K562 (cell line): Measurements from ENCODE around the gene FLCN. TPM values are rescaled to one million over a fixed set of nuclear protein-coding genes. Genes with fewer than 3 reads are reported as not detected.

Source experiments
- ATAC-seq: fragments of 200-7000 bp; cut with Tn5 transposase; 3 replicates; pipeline ENCODE4 v1.9.1; 2020; ENCODE audit warnings: moderate library complexity
- BruUV-seq: library from RNA; stranded (reverse); fragments of 400-500 nt; replicated peaks from 2 replicates; lab custom pipeline; 2021; lab: Mats Ljungman, UMichigan
- CTCF ChIA-PET: fragments of 300-600 bp; formaldehyde crosslinking; extraction: SDS; loops from one replicate; lab custom pipeline; 2021; ENCODE audit warnings: low intra/inter-chr PET ratio; lab: Yijun Ruan, JAX
- POLR2A ChIA-PET: fragments of 300-600, 350-650 bp; sonication (Branson Sonifier 250); formaldehyde crosslinking; extraction: SDS; loops from one replicate; lab custom pipeline; 2021; ENCODE audit warnings: antibody characterized with exemption, inconsistent platforms; lab: Yijun Ruan, JAX
- DNase-seq, 4 experiments: peaks; one replicate each; pipeline versions ENCODE4 v3.0.0 to v3.0.0-alpha.2; 2011 to 2018; ENCODE audit warnings: low spot score in 3 of 4, mixed read lengths in 3 of 4; ENCODE audit errors: extremely low read depth in 1 of 4
- FAIRE-seq: peaks from 2 replicates; lab custom pipeline; 2011; peaks lifted over from hg19 to GRCh38; lab: Jason Lieb, UNC
- H2AFZ ChIP-seq: 2 replicates; pipeline ENCODE4 v1.6.0; 2011; ENCODE audit warnings: low read depth, low read length, control low read depth, inconsistent platforms
- H3K27ac ChIP-seq: fragments of 200-600 bp; 3 replicates; pipeline ENCODE4 v1.8.0; 2011; ENCODE audit warnings: low read depth, mild to moderate bottlenecking, control low read depth, inconsistent platforms, low read length, moderate library complexity, mixed read lengths; ENCODE audit errors: extremely low read depth
- H3K27me3 ChIP-seq, 2 experiments: fragments of 300-600 bp in 1 of 2; 2 replicates in 1 of 2; 3 replicates in 1 of 2; pipeline versions ENCODE4 v1.6.0 to v1.8.0; 2011; ENCODE audit warnings: inconsistent platforms in 2 of 2, low read length in 2 of 2, mild to moderate bottlenecking in 1 of 2, mixed read lengths in 1 of 2, moderate library complexity in 1 of 2; ENCODE audit not compliant: control insufficient read depth in 2 of 2, insufficient read depth in 2 of 2
- H3K36me3 ChIP-seq: fragments of 300-600 bp; 3 replicates; pipeline ENCODE4 v1.8.0; 2011; ENCODE audit warnings: mild to moderate bottlenecking, low read length, inconsistent platforms; ENCODE audit not compliant: control insufficient read depth, insufficient read depth
- H3K4me1 ChIP-seq, 2 experiments: fragments of 200-600 bp in 1 of 2; replicated peaks in 1 of 2; 2 replicates in 1 of 2; 3 replicates in 1 of 2; pipeline versions ENCODE4 v1.5.1 to v1.8.0; 2011; ENCODE audit warnings: inconsistent platforms in 2 of 2, low read length in 2 of 2, mild to moderate bottlenecking in 1 of 2, mixed read lengths in 1 of 2, moderate library complexity in 1 of 2; ENCODE audit not compliant: control insufficient read depth in 2 of 2, insufficient read depth in 2 of 2
- H3K4me2 ChIP-seq: 2 replicates; pipeline ENCODE4 v1.6.1; 2011; ENCODE audit warnings: low read length, control low read depth, inconsistent platforms, mixed read lengths; ENCODE audit not compliant: insufficient read depth
- H3K4me3 ChIP-seq: fragments of 200-600 bp; sonication (generic), shearing (Covaris generic); 2 replicates; pipeline ENCODE4 v1.5.1; 2016; ENCODE audit warnings: control low read depth, inconsistent platforms
- H3K79me2 ChIP-seq: fragments of 200-600 bp; 3 replicates; pipeline ENCODE4 v1.8.0; 2011; ENCODE audit warnings: low read length, inconsistent platforms; ENCODE audit not compliant: control insufficient read depth, insufficient read depth
- H3K9ac ChIP-seq, 2 experiments: 2 replicates each; pipeline versions ENCODE4 v1.6.0 to v1.6.1; 2011; ENCODE audit warnings: low read depth in 2 of 2, low read length in 2 of 2, control low read depth in 1 of 2, inconsistent platforms in 1 of 2, mild to moderate bottlenecking in 1 of 2, mixed read lengths in 1 of 2; ENCODE audit not compliant: insufficient read depth in 1 of 2
- H3K9me1 ChIP-seq: one replicate; pipeline ENCODE4 v1.6.0; 2011; ENCODE audit warnings: inconsistent platforms, mild to moderate bottlenecking, low read length, moderate library complexity; ENCODE audit not compliant: control insufficient read depth, insufficient read depth
- H3K9me3 ChIP-seq: replicated peaks from 2 replicates; pipeline ENCODE4 v1.5.1; 2011; ENCODE audit warnings: low read depth, low read length, inconsistent platforms; ENCODE audit not compliant: control insufficient read depth, insufficient read depth
- H4K20me1 ChIP-seq: replicated peaks from 2 replicates; pipeline ENCODE4 v1.6.1; 2011; ENCODE audit warnings: low read length, inconsistent platforms, mixed read lengths; ENCODE audit not compliant: control insufficient read depth, insufficient read depth
- BMI1 ChIP-seq: fragments of 150-350 bp; IDR thresholded peaks from 2 replicates; pipeline ENCODE4 v1.6.1; 2014; ENCODE audit warnings: low read length
- CTBP1 ChIP-seq: fragments of 450-650 bp; IDR thresholded peaks from 2 replicates; pipeline ENCODE4 v1.6.1; 2016; ENCODE audit warnings: borderline replicate concordance
- EWSR1 ChIP-seq: fragments of 450-650 bp; IDR thresholded peaks from 2 replicates; pipeline ENCODE4 v1.6.1; 2018; ENCODE audit warnings: borderline replicate concordance, mild to moderate bottlenecking, low read depth, moderate library complexity; ENCODE audit not compliant: partially characterized antibody
- KLF1 ChIP-seq: fragments of 450-650 bp; IDR thresholded peaks from 2 replicates; pipeline ENCODE4 v1.6.1; 2016; ENCODE audit warnings: missing genetic modification characterization, missing compliant biosample characterization
- MEIS2 ChIP-seq: fragments of 450-650 bp; IDR thresholded peaks from 2 replicates; pipeline ENCODE4 v1.6.1; 2014; ENCODE audit warnings: mild to moderate bottlenecking; ENCODE audit not compliant: partially characterized antibody
- MTF1 ChIP-seq: fragments of 250-450 bp; sonication (Bioruptor Pico); IDR thresholded peaks from 2 replicates; pipeline ENCODE4 v1.9.0; 2021; ENCODE audit warnings: moderate library complexity, mild to moderate bottlenecking, inconsistent platforms, borderline replicate concordance
- NCOA6 ChIP-seq: fragments of 450-650 bp; IDR thresholded peaks from 2 replicates; pipeline ENCODE4 v1.6.1; 2017; ENCODE audit warnings: mild to moderate bottlenecking
- NEUROD1 ChIP-seq: fragments of 150-350 bp; IDR thresholded peaks from 2 replicates; pipeline ENCODE4 v1.6.1; 2014; ENCODE audit warnings: borderline replicate concordance, low read length, low read depth; ENCODE audit not compliant: partially characterized antibody
- NFIC ChIP-seq: fragments of 450-650 bp; IDR thresholded peaks from 2 replicates; pipeline ENCODE4 v1.6.1; 2017; ENCODE audit warnings: mild to moderate bottlenecking, inconsistent platforms
- SIX5 ChIP-seq, 2 experiments: IDR thresholded peaks; 2 replicates each; pipeline ENCODE4 v1.6.1; 2011; ENCODE audit warnings: low read length in 2 of 2, borderline replicate concordance in 1 of 2, low read depth in 1 of 2, mild to moderate bottlenecking in 1 of 2, moderate library complexity in 1 of 2; ENCODE audit not compliant: insufficient read depth in 1 of 2
- SMAD4 ChIP-seq: fragments of 250-450 bp; sonication (Bioruptor Pico); conservative IDR thresholded peaks from 2 replicates; pipeline ENCODE4 v1.8.0; 2021; ENCODE audit warnings: inconsistent platforms, mild to moderate bottlenecking, moderate library complexity
- TAL1 ChIP-seq: fragments of 450-650 bp; IDR thresholded peaks from 2 replicates; pipeline ENCODE4 v1.6.1; 2016; ENCODE audit warnings: mild to moderate bottlenecking
- TBL1XR1 ChIP-seq, 2 experiments: IDR thresholded peaks; 2 replicates each; pipeline ENCODE4 v1.6.1; 2012; ENCODE audit warnings: improper control_type of control experiment in 2 of 2, low read length in 2 of 2, mild to moderate bottlenecking in 1 of 2
- YBX1 ChIP-seq: fragments of 450-650 bp; IDR thresholded peaks from 2 replicates; pipeline ENCODE4 v1.7.1; 2016; ENCODE audit warnings: mild to moderate bottlenecking
- YY1 ChIP-seq, 3 experiments: IDR thresholded peaks; 2 replicates each; pipeline ENCODE4 v1.6.1; 2011; ENCODE audit warnings: low read length in 2 of 3, mild to moderate bottlenecking in 2 of 3, moderate library complexity in 2 of 3, borderline replicate concordance in 1 of 3, control low read depth in 1 of 3, low read depth in 1 of 3; ENCODE audit not compliant: insufficient read depth in 3 of 3, insufficient replicate concordance in 2 of 3, control insufficient read depth in 1 of 3, insufficient read length in 1 of 3; ENCODE audit errors: extremely low read depth in 1 of 3
- ZNF282 ChIP-seq: sonication (generic); formaldehyde crosslinking; IDR thresholded peaks from 2 replicates; pipeline ENCODE4 v1.8.1; 2023; ENCODE audit warnings: missing genetic modification reagents
- WGBS: fragments of 100-300 bp; shearing (Covaris generic); methylation state at CpG from one replicate; pipeline ENCODE4 v1.1.6; 2016; ENCODE audit warnings: low coverage, mixed read lengths; ENCODE audit not compliant: insufficient coverage; ENCODE audit errors: missing lambda C conversion rate; 5-methylcytosine and 5-hydroxymethylcytosine counted together
- in situ Hi-C: fragments of 300-500 bp; cut with MboI; formaldehyde crosslinking; loops from 4 replicates; pipeline ENCODE4 v1.15.0; 2018; ENCODE audit warnings: inconsistent platforms, mixed read lengths
- intact Hi-C: fragments of 100-400 bp; cut with micrococcal nuclease; formaldehyde crosslinking; loops from 2 replicates; pipeline ENCODE4 v1.14.2; 2022
- polyA plus RNA-seq, 8 experiments: library from polyadenylated mRNA; depleted of rRNA in 4 of 8; stranded (reverse) in 5 of 8; unstranded in 3 of 8; fragments of >200 nt; fragmentation: Nextera tagmentation in 2 of 8; fragmentation: Illumina TruSeq in 1 of 8; extraction: Ambion mirVana in 2 of 8; extraction: Trizol in 1 of 8; gene quantifications; 2 replicates each; pipeline versions ENCODE4 v1.2.1 to v1.2.3, GENCODE V29; 2011 to 2014; ENCODE audit warnings: inconsistent platforms in 1 of 8, missing spikeins in 1 of 8
- total RNA-seq, 7 experiments: library from RNA; depleted of rRNA in 6 of 7; stranded (reverse); fragments of >200 nt in 6 of 7; fragmentation: Illumina TruSeq in 2 of 7; extraction: Trizol in 2 of 7; gene quantifications; 2 replicates each; pipeline versions ENCODE4 v1.2.1 to v1.2.3, GENCODE V29; 2011 to 2021; ENCODE audit warnings: low replicate concordance in 1 of 7
- TF ChIP-seq, protein P1 (sequence below): fragments of 450-650 bp; IDR thresholded peaks from 2 replicates; pipeline ENCODE4 v1.6.1; 2014; ENCODE audit warnings: low read depth, mild to moderate bottlenecking, moderate library complexity, borderline replicate concordance

The FLCN gene
- total and polyA plus RNA-seq, 9 of the 15 experiments (the other 6 are each of a cell fraction or from before 2014, with no cell fraction given), result 1.6 to 33.5 (median 10.9) TPM

DNA sequence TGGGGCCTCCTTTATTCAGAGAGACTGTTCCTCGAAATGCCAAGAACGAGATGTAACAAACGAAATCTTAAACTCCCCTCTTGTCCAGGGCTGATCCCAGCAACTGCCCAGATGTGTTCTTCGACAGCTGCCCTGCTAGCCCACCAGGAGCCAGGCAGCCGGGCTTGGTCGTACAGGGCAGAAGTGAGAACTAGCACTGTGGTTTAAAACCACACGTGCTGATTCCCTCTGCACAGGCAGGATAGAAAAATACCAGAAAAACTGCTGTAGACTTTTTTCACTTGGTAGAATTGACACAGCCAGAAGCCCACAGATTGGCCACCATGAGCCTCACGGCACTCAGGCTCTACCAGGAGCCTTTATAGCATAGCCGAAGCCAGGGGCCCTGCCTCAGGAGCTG is 64.0 kb downstream of the FLCN start (continued):
- TF ChIP-seq, protein P1, sequence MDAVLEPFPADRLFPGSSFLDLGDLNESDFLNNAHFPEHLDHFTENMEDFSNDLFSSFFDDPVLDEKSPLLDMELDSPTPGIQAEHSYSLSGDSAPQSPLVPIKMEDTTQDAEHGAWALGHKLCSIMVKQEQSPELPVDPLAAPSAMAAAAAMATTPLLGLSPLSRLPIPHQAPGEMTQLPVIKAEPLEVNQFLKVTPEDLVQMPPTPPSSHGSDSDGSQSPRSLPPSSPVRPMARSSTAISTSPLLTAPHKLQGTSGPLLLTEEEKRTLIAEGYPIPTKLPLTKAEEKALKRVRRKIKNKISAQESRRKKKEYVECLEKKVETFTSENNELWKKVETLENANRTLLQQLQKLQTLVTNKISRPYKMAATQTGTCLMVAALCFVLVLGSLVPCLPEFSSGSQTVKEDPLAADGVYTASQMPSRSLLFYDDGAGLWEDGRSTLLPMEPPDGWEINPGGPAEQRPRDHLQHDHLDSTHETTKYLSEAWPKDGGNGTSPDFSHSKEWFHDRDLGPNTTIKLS, result no peak
- TF ChIP-seq NCOA6 (no peak), NEUROD1 (no peak), TAL1 (no peak), MTF1 (CRISPR knock-in tag) (no peak), ZNF282 (no peak), BMI1 (no peak)

DNA sequence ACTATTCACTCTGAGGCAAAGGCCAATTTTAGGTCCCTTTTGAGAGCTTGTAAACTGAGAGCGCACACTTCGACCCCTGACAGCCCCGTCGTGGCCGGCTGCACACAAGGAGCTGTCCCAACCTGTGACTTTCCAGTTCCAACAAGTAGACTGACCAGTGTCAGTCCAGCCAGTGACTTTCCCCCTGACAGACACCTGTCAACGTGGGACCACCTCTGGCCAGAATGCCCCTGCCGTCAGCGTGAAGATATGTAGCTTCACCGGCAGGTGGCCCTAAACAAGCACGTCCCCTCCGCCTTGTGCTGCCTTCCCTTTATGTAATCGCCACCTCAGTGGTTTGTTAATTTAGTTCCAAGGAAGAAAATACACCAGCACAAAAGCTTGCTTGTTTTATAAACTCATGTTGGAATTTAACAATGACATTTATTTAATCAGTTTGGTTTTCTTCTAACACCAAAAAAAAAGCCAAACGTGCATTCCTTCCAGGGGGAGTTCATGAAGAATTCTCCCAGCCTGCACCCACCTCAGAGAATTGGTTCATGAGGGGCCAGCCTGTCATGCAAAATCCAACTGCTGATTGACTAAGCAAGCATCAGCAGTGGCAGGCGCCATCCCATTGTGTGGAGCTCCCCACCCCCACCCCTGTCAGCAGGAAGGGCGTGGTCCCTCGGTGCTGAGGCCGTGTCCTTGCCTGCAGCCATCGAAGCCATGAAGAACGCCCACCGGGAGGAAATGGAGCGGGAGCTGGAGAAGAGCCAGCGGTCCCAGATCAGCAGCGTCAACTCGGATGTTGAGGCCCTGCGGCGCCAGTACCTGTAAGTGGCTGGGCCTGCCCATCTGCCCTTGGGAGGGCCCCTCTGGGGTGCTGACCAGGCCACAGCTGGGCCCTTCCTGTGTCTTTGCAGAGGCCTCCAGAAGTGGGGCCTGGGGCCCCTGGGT is 64.7 kb downstream of the FLCN start:
- H3K9ac ChIP-seq, result peak overlapping the region in 1 of 2 experiments; percentile 68; a peak in 2 of 4 replicates
- FAIRE-seq (peak; percentile 89), DNase-seq (peak; percentile 70 to 76 (median 72)), ATAC-seq (peak; percentile 97)
- H3K9me1 ChIP-seq, result no peaks in the 10 kb centered on the region
- no peak overlapping the region; the same call in 2 of the 3 replicates for H3K27ac ChIP-seq
- WGBS, result 67% methylated on average over 12 of the region's 26 CpGs
- H2AFZ ChIP-seq, result 0 out of 2 replicates have a peak overlapping the region, but pooled peaks have one; percentile 24
- ChIA-PET POLR2A (interaction anchor here (0.6 to 1.6 kb wide), 3 partner anchors 8 to 30 kb away, joined by 3 to 4 read pairs (median 3); no protein-coding TSS in a partner anchor), CTCF (no interaction called here)
- no peaks in the 10 kb centered on the region for H3K79me2 ChIP-seq
- H3K4me2 ChIP-seq, result peak overlapping the region; percentile 37
- H3K36me3 ChIP-seq, result peaks cover 45% of the 10 kb centered on the region; the same call in 2 of the 3 replicates
- no peaks in the 10 kb centered on the region for H3K27me3 ChIP-seq
- no peaks in the 10 kb centered on the region for H4K20me1 ChIP-seq
- no peak overlapping the region for H3K4me3 ChIP-seq
- peaks cover 7 to 18% of the 10 kb centered on the region in 2 experiments; a peak in 4 of 5 replicates for H3K4me1 ChIP-seq
- no TSS peak for BruUV-seq
- intact Hi-C loops, result no loop called here
- in situ Hi-C loops, result no loop called here
- H3K9me3 ChIP-seq, result no peaks in the 10 kb centered on the region
- TF ChIP-seq YBX1, result no peak
- peak; percentile 6 for TF ChIP-seq MEIS2
- TF ChIP-seq EWSR1, result no peak
- peak in 1 of 3 experiments; percentile 53 for TF ChIP-seq YY1 (IDR thresholded peaks at IDR 0.05; ENCODE audit: borderline replicate concordance in 1 of 3, control insufficient read depth in 1 of 3, extremely low read depth in 1 of 3, insufficient read depth in 3 of 3, insufficient read length in 1 of 3, insufficient replicate concordance in 2 of 3, low read depth in 1 of 3, low read length in 2 of 3)
- peak; percentile 13; the same call in 1 of the 2 replicates for TF ChIP-seq CTBP1
- TF ChIP-seq KLF1 (tag), result peak; percentile 81
- no peak for TF ChIP-seq SIX5 (IDR thresholded peaks at IDR 0.05; ENCODE audit: borderline replicate concordance in 1 of 2, insufficient read depth in 1 of 2, low read depth in 1 of 2, low read length in 2 of 2)
- 0 out of 2 replicates have a peak, but pooled peaks have one; percentile 25 for TF ChIP-seq SMAD4 (CRISPR knock-in tag)
- no peak for TF ChIP-seq TBL1XR1 (IDR thresholded peaks at IDR 0.05; ENCODE audit: low read length in 2 of 2)
- TF ChIP-seq NFIC, result peak; percentile 59; the same call in 1 of the 2 replicates
